Glomerular endothelial cell (primary cell): Measurements from ENCODE around the gene ARRDC5. TPM values are rescaled to one million over a fixed set of nuclear protein-coding genes. Genes with fewer than 3 reads are reported as not detected.

ENCODE experiments used
- total RNA-seq: library from RNA; depleted of rRNA; stranded (reverse); fragments of >200 nt; gene quantifications from 2 replicates; pipeline ENCODE4 v1.2.3, GENCODE V29; 2015

The ARRDC5 gene
- total RNA-seq, 1 donor from 2014 or later: not detected

Other genes starting within 250 kb of the ARRDC5 start
- gene MYDGF, start 232.6 kb downstream of the ARRDC5 start, total RNA-seq: 122 and 126 TPM in 2 replicates
- 118 and 128 TPM in 2 replicates for gene DPP9, start 179.1 kb downstream of the ARRDC5 start, total RNA-seq
- 13.4 and 16.5 TPM in 2 replicates for gene FEM1A, start 111.2 kb downstream of the ARRDC5 start, total RNA-seq
- gene TICAM1, start 71.2 kb downstream of the ARRDC5 start, total RNA-seq: 12.0 and 16.7 TPM in 2 replicates
- gene PLIN3, start 35.2 kb downstream of the ARRDC5 start, total RNA-seq: 96.7 and 105 TPM in 2 replicates
- 12.2 and 22.6 TPM in 2 replicates for gene UHRF1, start 6.6 kb upstream of the ARRDC5 start, total RNA-seq
- 38.0 and 47.5 TPM in 2 replicates for gene KDM4B, start 66.2 kb upstream of the ARRDC5 start, total RNA-seq